ENCODE data around the gene RREB1.
"Not testable (repeated sequence)": the region's sequence is repeated elsewhere in the genome, so short reads cannot be mapped to it uniquely, and the experiment has no call there.

The RREB1 gene

GRCh38 chr6:7143476-7143974 lies 35.8 kb downstream of the RREB1 start:
- no peak for DNase-seq (ENCODE audit: low read depth in 4 of 4, low spot score in 1 of 4)

GRCh38 chr6:7144872-7145584 lies 37.3 kb downstream of the RREB1 start:
- no peak for DNase-seq (ENCODE audit: low read depth in 4 of 4, low spot score in 1 of 4)

DNA sequence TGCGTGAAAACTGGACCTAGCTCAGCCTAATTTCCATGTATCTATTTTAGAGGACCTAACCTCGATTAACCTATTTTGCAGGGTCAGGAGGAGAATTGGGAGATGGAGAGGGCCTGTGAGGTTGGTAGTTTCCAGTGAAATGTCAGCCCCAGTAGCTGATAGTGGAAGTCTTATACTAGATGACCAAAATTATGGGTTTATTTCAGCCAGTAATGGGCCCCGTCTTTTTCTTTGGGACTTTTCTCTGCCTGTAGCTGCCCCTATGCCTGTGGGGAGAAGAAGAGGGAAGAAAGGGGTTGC lies 37.8 kb downstream of the RREB1 start:
- DNase-seq (ENCODE audit: low read depth in 4 of 4, low spot score in 1 of 4) = no peak

GRCh38 chr6:7145885-7146828 lies 38.4 kb downstream of the RREB1 start:
- no peak for DNase-seq (ENCODE audit: low read depth in 4 of 4, low spot score in 1 of 4)

DNA sequence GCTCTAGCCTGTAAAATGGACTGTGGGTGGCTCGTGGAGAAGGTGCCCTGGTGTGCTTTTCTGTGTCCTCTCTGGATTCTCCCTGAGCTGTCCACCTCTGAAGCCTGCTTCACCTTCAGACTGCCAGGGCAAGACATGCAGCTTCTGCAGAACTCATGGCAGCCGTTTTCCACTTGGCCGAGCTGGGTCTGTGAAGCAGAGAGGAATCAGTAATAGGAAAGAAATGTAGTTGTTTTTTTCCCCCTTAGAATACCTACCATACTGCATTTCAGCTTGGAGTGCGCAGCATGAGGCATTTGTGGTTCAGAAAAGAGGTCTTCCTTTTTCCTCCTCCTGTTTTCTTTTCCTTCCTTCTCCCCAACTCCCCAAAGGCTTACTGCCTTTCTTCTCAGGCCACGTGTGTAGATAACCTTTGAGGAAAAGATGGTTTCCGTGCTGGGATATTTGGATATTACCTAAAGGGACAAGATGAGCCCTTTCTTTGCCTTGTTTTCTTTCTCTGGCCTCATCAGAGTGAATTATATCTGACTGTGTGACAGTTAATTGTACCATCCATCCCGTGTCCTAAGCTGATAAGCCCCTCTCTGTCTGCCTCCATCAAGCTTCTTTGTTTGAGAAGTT lies 39.4 kb downstream of the RREB1 start:
- DNase-seq (ENCODE audit: low read depth in 4 of 4, low spot score in 1 of 4) = no peak

DNA sequence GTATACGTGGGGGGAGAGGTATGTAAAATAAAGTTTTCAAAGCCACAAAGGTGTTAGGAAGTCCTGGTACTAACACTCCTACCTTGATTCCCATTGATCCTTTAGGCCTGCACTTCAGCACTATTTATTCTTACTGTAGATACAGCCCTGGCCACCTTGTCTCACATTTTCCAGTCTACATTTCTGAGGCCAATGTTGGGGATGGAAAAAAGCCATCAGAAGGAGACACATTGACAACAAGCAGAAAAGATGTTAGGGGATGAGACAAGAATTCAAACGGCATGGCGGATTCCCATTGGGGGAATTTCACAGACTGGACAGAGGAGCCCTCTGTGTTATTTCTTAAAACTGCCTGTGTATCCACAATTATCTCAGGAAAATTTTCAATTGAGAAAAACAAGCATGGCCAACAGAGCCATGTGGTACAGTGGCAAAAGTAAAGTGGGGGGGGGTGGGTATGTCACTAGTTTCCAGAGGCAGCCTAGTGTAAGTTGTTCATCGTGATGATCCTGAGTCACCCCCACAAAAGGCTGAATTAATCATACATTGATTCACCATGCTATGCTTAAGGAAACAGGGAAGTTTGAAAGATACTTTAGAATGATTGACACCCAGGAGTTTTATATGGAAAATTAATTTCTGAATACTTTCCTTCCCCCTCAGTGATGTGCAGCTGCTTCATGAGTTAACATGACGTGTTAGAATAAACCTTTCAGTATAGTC lies 40.5 kb downstream of the RREB1 start:
- no peak for DNase-seq (ENCODE audit: low read depth in 4 of 4, low spot score in 1 of 4)

GRCh38 chr6:7150381-7151064 lies 42.8 kb downstream of the RREB1 start:
- DNase-seq (ENCODE audit: low read depth in 4 of 4, low spot score in 1 of 4) = no peak

DNA sequence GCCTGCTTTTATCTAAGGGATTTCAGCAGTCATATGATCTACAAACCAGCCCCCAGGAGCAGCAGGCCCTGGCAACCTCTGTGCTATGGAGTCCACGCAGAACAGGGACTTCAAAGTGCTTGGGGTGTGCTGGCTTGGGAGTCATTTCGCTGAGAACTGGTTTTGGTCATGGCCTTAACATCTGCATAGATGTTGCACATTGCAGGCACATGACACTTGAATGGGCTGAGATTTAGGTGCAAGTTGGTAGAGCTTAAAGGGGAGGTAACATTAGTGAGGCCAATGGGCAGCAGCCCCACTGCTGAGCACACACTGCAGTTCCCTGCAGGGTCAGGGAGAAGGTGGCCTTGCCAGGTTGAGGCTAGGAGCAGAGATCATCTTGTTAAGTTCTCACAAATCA lies 43.6 kb downstream of the RREB1 start:
- no peak for DNase-seq (ENCODE audit: low read depth in 4 of 4, low spot score in 1 of 4)

GRCh38 chr6:7152462-7152861 lies 44.7 kb downstream of the RREB1 start:
- DNase-seq (ENCODE audit: low read depth in 4 of 4, low spot score in 1 of 4) = no peak

DNA sequence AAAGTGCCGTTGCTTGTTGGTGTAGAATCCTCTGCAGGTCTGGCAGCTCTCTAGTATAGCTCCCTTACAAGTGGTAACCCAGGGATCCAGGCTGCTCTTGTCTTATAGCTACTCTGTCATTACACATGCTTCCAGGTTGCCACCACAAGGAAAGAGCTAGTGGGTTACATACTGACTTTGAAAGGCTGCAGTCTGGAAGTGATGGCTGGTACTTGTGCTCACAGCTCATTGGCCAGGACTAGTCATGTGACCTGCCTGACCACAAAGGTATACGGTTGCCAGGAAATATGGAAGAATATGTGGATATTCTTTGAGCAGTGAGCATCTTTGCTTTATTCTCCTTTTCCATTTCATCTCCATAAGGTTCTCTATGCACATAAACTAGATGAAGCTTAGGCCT lies 46.0 kb downstream of the RREB1 start:
- no peak for DNase-seq (ENCODE audit: low read depth in 4 of 4, low spot score in 1 of 4)

DNA sequence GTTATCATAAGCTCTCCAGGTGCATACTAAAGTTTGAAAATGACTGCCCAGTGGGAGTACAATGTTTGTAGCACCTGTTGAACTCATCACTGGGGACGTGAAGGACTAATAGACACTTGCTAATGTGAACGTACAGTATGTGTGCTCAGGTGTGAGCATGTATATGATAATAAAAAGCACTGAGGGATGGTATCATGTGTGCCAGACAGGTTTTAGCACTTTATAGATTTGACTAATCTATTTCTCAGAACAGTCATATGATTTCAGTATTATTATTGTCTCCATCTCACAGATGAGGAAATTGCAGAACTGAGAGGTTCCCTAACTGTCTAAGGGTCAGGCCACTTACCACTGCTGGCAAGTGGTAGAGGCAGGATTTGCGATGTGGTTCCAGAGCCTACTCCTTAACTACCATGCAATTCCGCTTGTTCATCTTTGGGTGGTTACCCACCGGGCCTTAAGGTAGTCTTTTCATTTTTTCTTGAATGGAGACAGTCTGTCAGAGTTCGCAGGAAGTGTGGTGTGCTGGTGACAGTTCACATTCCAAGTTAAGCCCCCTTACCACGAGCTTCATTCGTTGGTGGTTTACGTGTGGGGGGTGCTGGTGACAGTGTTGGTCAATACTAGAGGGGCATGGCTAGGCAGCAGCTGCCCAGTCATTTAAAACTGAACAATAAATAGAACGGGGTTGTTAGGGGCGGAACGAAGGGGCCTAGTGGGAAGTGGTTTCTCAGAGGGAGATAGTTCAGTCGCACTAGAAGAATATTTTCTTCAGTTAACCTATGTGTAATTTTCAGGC lies 46.8 kb downstream of the RREB1 start:
- DNase-seq (ENCODE audit: low read depth in 4 of 4, low spot score in 1 of 4) = no peak

- DNase-seq (ENCODE audit: low read depth in 4 of 4, low spot score in 1 of 4) = no peak
Observed at GRCh38 chr6:7155871-7156579, 48.3 kb downstream of the RREB1 start.

GRCh38 chr6:7156643-7157278 lies 49.0 kb downstream of the RREB1 start:
- no peak for DNase-seq (ENCODE audit: low read depth in 4 of 4, low spot score in 1 of 4)

- not testable (repeated sequence) for DNase-seq (ENCODE audit: low read depth in 4 of 4, low spot score in 1 of 4)
Observed at GRCh38 chr6:7157307-7157706, 49.5 kb downstream of the RREB1 start.

DNA sequence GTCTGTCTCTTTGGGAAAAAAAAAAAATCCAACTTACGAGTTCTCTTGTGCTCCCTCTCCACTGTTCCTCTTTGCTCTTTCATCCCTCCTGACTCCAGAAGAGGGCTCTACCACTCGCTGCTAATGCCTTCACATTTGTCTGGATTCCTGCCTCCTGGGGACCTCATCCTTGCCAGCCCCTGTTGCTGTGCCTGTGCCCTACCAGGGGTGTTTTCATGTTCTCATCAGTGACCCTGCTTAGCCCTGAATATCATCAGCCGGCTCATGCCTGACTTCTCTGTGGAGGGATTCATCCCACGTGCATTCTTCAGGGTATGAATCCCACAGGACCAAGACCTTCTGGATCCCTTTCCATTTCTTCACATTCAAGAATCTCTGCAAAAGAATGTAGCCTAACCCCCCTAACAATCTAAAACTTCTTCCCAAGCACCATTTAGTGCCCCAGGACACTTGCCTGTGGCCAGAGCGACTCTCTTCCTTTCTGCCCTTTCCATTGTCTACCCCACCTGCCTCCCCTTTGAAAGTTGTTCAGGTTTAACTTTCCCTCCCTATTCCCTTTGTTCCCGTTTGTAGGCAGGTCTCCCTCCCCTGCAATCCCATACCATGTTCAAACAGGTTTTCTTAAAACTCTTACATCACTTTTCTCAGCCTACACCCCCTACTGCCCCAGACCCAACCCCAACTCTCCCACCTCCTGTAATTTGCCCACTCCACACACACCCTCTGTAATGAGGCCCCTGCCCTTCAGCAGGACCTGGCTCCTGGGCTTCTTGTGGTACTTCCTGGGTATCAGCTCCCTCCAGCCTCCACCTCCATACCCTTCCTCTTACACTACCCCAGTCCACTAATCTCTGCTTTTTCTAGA lies 50.2 kb downstream of the RREB1 start:
- no peak for DNase-seq (ENCODE audit: low read depth in 4 of 4, low spot score in 1 of 4)

DNA sequence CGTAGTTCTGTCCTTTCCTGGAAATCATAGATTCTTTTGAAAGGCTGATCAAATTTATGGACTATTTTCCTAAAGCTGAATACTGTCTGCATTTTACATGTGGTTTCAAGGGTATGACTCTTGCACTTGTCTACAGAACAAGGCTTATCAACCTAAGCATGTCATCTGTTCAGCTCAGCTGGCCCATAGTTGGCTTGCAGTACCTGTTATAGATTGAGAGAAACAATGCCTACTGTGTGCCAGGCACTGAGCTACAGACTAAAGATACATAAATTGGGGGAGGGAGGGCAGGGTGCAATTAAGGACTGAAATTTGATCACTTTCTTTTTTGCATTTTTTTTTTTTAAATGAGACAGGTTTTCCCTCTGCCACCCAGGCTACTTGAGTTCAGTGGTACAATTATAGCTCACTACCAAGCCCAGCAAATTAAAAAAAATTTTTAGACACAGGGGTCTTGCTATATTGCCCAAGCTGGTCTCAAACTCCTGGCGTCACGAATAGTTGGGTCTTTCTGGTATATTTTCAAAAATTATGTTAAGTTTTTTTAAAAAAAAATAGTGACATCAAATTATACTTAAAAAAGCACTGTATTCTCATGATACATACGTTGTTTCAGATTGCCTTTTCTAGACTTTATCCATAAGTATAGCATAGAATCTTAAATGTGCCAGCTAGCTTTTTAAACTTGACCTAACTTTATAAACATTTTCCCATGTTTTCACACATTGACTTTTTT lies 52.2 kb downstream of the RREB1 start:
- DNase-seq (ENCODE audit: low read depth in 4 of 4, low spot score in 1 of 4) = no peak

GRCh38 chr6:7161253-7161623 lies 53.5 kb downstream of the RREB1 start:
- DNase-seq (ENCODE audit: low read depth in 4 of 4, low spot score in 1 of 4) = no peak

Measured in stimulated activated CD4-positive, alpha-beta T cell treated with anti-CD3 and anti-CD28 coated beads, Interleukin-1b, Interleukin-23, amount 100 ng/mL, for 24 hours (primary cell).